Mammary epithelial cell (primary cell): ENCODE results near the gene PRLH.

Source experiments
- EZH2 ChIP-seq: IDR thresholded peaks from 2 replicates; pipeline ENCODE4 v1.6.1; 2012; ENCODE audit warnings: low read length, inconsistent platforms, borderline replicate concordance
- TF ChIP-seq, protein P1 (sequence below), 2 donors: IDR thresholded peaks in 1 of 2; conservative IDR thresholded peaks in 1 of 2; 2 replicates each; pipeline ENCODE4 v1.5.1; 2011 to 2012; ENCODE audit warnings: inconsistent platforms in 2 of 2, low read length in 2 of 2, mild to moderate bottlenecking in 2 of 2, control low read depth in 1 of 2, low read depth in 1 of 2; ENCODE audit not compliant: insufficient read depth in 1 of 2; ENCODE audit errors: extremely low read depth in 1 of 2

DNA sequence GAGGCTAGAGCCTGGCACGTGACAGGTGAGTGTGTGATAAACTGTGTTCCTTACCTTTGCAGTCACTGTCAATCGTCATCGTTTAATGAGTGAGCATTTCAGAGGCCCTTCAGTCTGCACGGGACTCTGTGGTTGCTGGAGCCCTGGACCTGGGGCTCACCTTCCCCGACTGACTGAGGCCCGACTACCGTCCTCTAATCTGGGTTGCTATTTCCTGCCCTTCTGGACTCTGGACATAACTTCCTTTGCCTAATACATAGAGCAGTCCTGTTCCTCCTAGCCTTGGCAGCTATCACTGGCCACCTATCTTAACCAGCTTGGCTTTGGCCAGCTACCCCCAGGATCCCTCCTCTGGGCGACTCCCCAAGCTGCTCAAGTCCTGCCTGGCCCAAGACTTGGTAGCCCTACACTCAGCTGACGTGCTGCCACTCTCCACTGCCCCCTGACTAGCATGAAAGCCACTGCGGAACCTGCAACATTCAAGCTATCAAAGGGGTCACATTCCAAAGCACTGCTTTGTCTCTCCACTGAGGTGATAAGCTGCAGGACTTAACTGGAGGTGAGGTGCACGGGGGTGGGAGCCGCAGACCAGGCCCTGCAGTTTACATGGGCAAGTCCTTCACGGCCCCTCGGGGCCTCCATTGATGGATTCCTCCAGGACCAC, 35.2 kb downstream of the PRLH start:
- TF ChIP-seq, protein P1, sequence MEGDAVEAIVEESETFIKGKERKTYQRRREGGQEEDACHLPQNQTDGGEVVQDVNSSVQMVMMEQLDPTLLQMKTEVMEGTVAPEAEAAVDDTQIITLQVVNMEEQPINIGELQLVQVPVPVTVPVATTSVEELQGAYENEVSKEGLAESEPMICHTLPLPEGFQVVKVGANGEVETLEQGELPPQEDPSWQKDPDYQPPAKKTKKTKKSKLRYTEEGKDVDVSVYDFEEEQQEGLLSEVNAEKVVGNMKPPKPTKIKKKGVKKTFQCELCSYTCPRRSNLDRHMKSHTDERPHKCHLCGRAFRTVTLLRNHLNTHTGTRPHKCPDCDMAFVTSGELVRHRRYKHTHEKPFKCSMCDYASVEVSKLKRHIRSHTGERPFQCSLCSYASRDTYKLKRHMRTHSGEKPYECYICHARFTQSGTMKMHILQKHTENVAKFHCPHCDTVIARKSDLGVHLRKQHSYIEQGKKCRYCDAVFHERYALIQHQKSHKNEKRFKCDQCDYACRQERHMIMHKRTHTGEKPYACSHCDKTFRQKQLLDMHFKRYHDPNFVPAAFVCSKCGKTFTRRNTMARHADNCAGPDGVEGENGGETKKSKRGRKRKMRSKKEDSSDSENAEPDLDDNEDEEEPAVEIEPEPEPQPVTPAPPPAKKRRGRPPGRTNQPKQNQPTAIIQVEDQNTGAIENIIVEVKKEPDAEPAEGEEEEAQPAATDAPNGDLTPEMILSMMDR (conservative IDR thresholded peaks at IDR 0.05 in 1 of 2, IDR thresholded peaks at IDR 0.05 in 1 of 2; ENCODE audit: extremely low read depth in 1 of 2, insufficient read depth in 1 of 2, low read depth in 1 of 2, low read length in 2 of 2): no peak
- no peak for TF ChIP-seq EZH2
